Adipocyte (in vitro differentiated cells): ENCODE data around the gene CYTH2.
"Not testable (repeated sequence)": the region's sequence is repeated elsewhere in the genome, so short reads cannot be mapped to it uniquely, and the experiment has no call there.

Experiments
- DNase-seq: peaks from one replicate; pipeline ENCODE4 v3.0.0-alpha.2; 2015; ENCODE audit warnings: low read depth
- H3K27me3 ChIP-seq: replicated peaks from 2 replicates; pipeline ENCODE4 v1.7.0; 2013; ENCODE audit warnings: mild to moderate bottlenecking, low read length, moderate library complexity; ENCODE audit not compliant: control insufficient read depth, insufficient read depth
- H3K36me3 ChIP-seq: 2 replicates; pipeline ENCODE4 v1.7.0; 2013; ENCODE audit warnings: low read length, mild to moderate bottlenecking, moderate library complexity; ENCODE audit not compliant: control insufficient read depth, insufficient read depth, severe bottlenecking
- H3K4me1 ChIP-seq: 2 replicates; pipeline ENCODE4 v1.7.0; 2013; ENCODE audit warnings: mild to moderate bottlenecking, low read length, moderate library complexity; ENCODE audit not compliant: control insufficient read depth, insufficient read depth
- H3K4me3 ChIP-seq: 2 replicates; pipeline ENCODE4 v1.7.0; 2013; ENCODE audit warnings: mild to moderate bottlenecking, low read length, moderate library complexity
- H3K9ac ChIP-seq: 2 replicates; pipeline ENCODE4 v1.7.0; 2013; ENCODE audit warnings: mild to moderate bottlenecking, low read length, moderate library complexity
- H3K9me3 ChIP-seq: 2 replicates; pipeline ENCODE4 v1.7.0; 2013; ENCODE audit warnings: mild to moderate bottlenecking, low read length, moderate library complexity; ENCODE audit not compliant: control insufficient read depth

CYTH2 gene

DNA sequence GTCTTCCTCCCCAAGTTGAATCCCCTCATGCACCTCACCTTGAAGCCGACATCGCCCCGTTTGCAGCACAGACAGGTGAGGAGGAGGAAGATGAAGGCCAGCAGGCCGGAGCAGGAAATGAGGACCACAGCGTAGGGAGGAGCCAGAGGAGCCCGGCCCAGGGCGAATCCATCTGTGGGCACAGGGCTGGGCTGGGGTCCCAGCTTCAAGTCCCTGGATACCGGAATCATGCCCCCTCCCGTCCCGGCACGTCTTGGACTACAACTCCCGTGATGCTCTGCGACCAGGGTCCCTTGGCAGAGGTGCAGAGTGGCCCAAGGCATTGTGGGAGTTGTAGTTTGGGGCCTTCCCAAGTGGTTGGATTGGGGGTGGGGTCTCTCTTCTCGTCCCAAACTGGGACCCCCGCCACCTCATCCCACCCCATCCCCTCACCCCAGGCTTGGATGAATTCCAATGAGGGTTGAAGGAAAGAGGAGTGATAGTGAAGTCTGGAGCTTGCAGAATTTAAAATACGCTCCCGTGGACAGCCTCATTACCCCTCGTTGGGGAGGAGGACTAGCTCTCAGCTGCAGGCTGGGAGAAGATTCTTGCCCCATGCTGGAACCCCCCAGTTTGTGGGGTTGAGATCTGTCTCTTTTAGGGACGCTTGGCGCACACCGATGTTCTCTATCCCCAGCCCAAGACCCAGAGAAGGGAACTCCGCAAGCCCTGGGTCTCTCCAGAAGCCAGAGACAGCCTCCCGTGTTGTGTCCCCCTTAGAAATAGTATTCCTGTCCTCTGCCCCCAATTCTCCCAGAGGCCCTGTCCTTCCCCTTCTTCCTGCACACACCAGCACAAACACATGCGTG lies 41.5 kb downstream of the CYTH2 start:
- DNase-seq: peak; percentile 82
- no peaks in the 10 kb centered on the region for H3K4me1 ChIP-seq
- H3K9me3 ChIP-seq: no peaks in the 10 kb centered on the region
- no peak overlapping the region for H3K9ac ChIP-seq
- no peak overlapping the region for H3K4me3 ChIP-seq
- no peaks in the 10 kb centered on the region for H3K36me3 ChIP-seq
- H3K27me3 ChIP-seq: peaks cover 35% of the 10 kb centered on the region

DNA sequence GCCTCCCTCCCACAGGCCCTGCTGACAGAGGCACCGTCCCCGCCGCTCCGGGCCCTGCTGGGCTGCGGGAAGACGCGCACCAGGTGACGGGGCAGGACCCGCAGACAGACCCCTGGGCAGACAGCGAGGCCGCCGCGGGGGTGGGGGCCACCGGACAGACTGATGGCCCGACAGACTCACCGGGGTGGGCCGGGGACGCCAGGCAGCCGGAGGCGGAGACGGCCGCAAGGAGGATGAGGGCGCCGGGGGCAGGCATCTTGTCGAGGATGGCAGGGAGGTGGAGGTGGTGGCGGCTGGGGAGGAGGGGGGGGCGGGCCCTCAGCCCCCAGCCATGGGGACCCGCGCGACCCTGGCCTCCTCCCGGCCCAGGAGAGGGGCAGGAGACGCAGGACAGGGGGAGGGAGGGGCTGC lies 42.2 kb downstream of the CYTH2 start:
- Histone ChIP-seq H3K4me1 (no peaks in the 10 kb centered on the region), H3K27me3 (peaks cover 35% of the 10 kb centered on the region), H3K36me3 (no peaks in the 10 kb centered on the region), H3K9me3 (no peaks in the 10 kb centered on the region), H3K9ac (no peak overlapping the region), H3K4me3 (no peak overlapping the region)
- no peak for DNase-seq

DNA sequence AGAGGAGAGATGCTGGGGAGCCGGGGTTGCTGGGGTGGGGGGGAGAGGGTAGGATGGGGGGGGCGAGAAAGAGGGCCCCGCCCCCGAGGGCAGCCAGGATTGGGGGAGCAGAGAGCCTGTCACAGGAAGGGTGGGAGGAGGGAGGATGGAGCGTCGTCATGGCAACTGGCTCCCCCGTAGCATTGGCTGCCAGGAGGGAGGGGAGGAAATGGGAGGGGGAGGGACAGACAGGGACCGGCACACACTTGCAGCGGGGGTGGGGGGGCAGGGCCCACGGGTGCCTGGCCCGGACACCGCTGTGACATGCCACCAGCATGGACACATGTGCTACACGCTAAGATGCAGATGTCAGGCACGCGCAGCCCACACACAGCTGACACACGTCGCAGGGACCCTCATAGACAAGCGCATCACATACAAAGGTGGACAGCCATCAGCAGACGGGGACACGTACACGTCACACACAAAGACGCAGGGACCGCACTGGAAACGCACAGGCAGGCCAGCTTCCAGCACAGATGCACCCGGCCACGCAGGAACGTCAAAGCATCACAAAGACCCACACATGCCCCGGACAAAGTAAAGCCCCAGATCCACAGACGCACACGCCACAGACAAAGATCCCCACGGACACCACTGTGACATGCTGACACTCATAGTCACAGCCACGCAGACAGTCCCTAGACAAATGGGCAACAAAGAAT lies 42.8 kb downstream of the CYTH2 start, which contains the start of gene LMTK3:
TSS of gene LMTK3 (minus strand) at position 36 of the 704 bp plus-strand sequence. CDS start 259 bp downstream, outside the sequence.
- peak; percentile 74 for DNase-seq
- peaks cover 35% of the 10 kb centered on the region for H3K27me3 ChIP-seq
- H3K9ac ChIP-seq: no peak within 1 kb of the TSS
- no peak within 1 kb of the TSS for H3K4me3 ChIP-seq
- H3K4me1 ChIP-seq: no peaks in the 10 kb centered on the region
- H3K36me3 ChIP-seq: no peaks in the 10 kb centered on the region
- H3K9me3 ChIP-seq: no peaks in the 10 kb centered on the region

DNA sequence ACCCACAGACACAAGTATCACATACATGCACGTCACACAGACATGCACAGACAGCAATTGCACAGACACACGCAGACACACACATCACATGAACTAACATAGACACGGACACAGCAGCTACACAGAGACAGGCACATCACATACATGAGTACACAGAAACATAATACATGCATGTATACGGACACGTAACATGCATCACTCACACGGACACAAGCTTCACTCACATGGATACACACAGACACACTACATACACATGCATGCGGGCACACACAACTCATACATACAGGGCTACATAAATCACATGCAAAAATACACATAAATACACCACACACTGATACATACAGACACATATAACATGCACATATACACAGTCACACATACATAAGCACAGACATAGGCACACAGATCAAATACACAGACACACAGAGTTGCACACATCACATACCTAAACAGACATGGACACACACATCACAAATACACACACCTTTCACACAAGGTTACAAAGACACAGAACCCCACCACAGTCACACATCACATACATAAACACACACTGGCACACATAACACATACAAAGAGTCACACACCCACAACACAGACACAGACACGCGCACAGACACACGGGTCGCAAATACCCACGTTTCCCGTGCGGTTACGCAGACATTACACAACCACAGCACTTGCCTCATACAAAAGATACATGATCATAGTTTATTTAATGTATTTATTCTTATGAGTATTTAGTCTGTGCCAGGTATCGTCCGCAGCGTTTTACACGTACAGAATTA lies 43.5 kb downstream of the CYTH2 start:
- Histone ChIP-seq H3K4me3 (no peak overlapping the region), H3K9ac (no peak overlapping the region), H3K27me3 (peaks cover 35% of the 10 kb centered on the region), H3K9me3 (no peaks in the 10 kb centered on the region), H3K36me3 (no peaks in the 10 kb centered on the region), H3K4me1 (no peaks in the 10 kb centered on the region)
- DNase-seq: no peak

DNA sequence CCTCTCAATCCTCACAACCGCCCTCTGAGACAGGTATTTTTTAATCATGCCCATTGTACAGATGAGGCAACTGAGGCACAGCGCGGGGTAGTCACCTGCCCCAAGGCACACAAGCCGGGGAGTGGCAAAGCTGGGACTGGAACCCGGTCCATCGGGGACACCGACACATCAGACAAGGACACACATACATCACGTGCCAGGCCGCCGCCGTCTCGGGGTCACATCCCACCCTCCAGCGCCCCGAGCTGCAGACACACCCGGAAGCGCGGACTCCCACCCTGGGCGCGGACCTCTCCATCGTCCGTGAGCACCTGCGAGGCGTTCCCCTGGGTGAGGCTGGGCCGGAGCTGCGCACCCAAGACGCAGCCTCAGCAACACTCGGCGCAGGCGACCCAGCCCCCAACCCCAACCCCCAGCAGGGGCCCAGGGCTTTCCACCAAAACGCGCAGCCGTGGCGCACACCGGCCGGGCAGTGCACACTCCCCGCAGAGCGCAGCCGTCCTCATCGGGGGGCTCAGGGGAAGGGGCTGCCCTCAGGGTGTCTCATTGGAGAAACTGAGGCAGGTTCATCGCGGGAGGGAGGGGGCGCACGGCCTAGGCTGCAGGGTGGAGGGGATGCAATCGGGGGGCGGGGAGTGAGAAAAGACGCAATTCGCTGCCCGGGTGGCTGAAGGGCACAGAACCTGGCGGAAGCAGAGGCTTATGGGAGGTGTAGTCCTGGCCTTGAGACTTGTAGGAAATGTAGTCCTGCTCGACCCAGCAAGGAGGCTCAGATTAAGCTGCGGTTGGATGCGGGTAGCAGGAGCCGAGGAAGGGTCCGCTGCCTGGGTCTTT lies 44.3 kb downstream of the CYTH2 start:
- peaks cover 29% of the 10 kb centered on the region for H3K27me3 ChIP-seq
- peak overlapping the region; percentile 69 for H3K4me3 ChIP-seq
- peak; percentile 74 for DNase-seq
- no peaks in the 10 kb centered on the region for H3K4me1 ChIP-seq
- no peak overlapping the region for H3K9ac ChIP-seq
- no peaks in the 10 kb centered on the region for H3K9me3 ChIP-seq
- no peaks in the 10 kb centered on the region for H3K36me3 ChIP-seq

DNA sequence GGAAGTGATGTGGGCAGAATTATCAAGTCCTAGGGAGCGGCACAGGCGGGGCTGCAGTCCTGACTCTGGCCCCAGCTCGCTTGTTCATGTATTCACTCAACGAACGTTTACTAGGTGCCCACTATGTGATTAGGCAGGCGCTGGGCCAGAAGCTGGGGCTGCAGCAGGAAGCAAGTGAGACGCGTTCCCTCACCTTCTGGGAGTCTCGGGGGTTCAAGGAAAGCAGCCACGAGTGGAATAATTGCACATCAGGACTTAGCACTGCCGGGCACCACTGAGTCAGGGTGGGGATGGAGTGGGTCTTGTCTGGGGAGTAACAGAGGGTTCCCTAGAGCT lies 44.9 kb downstream of the CYTH2 start:
- no peak for DNase-seq
- H3K9ac ChIP-seq: no peak overlapping the region

DNA sequence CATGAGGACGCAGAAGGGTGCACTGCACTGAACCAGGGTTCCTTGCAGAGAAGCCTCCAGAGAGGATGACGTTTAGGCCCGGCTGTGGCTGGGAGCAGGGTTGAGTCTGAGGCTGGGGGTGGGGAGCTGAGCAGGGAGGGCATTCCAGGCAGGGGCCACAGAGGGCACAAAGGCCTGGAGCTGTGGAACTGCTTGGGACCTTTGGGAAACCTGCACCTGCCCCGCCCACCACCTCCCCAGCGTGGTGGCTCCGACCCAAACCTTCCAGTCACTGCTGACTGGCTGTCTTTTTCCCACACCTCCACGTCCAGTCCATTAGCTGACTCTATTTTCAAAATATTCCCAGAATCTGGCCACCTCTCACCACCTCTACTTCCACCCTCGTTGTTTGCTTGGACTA lies 47.4 kb downstream of the CYTH2 start:
- Histone ChIP-seq H3K27me3 (peaks cover 16% of the 10 kb centered on the region), H3K9me3 (no peaks in the 10 kb centered on the region), H3K4me1 (no peaks in the 10 kb centered on the region), H3K36me3 (no peaks in the 10 kb centered on the region), H3K9ac (no peak overlapping the region), H3K4me3 (no peak overlapping the region)
- no peak for DNase-seq

More for the DNA sequence above, 44.9 kb downstream of the CYTH2 start:
- Histone ChIP-seq H3K27me3 (peaks cover 26% of the 10 kb centered on the region), H3K9me3 (no peaks in the 10 kb centered on the region), H3K36me3 (no peaks in the 10 kb centered on the region), H3K4me3 (no peak overlapping the region), H3K4me1 (no peaks in the 10 kb centered on the region)

DNA sequence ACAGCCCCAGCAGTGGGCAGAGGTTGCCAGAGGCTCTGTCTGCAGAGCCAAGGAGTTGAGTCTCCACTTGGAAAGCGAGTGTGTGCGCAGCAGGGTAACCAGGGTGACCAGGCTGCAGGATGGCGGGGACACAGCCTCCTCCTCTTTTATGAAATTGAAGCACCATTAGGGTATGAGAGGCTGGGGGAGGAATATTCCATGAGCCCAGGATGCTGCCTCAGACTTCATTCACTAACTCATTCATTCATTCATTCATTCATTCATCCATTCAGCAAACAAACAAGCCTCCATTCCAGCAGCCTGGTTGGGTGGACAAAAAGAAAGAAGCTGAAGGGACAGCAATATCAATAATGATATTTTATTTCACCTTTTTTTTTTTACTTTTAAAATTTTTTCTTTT lies 49.0 kb downstream of the CYTH2 start:
- no peak overlapping the region for H3K4me3 ChIP-seq
- peaks cover 4% of the 10 kb centered on the region for H3K27me3 ChIP-seq
- no peaks in the 10 kb centered on the region for H3K4me1 ChIP-seq
- H3K9me3 ChIP-seq: no peaks in the 10 kb centered on the region
- DNase-seq: no peak
- no peak overlapping the region for H3K9ac ChIP-seq
- H3K36me3 ChIP-seq: no peaks in the 10 kb centered on the region

DNA sequence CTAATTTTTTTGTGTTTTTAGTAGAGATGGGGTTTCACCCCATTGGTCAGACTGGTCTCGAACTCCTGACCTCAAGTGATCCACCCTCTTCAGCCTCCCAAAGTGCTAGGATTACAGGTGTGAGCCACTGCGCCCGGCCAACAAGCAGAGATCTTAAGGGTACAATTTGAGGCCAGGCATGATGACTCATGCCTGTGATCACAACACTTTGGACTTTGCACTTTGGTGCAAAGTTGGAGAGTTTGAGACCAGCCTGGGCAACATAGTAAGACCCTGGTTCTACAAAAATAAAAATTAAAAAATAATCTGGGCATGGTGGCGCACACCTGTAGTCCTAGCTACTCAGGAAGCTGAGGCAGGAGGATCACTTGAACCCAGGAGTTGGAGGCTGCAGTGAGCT lies 50.3 kb downstream of the CYTH2 start:
- not testable (repeated sequence) for H3K36me3 ChIP-seq, H3K27me3 ChIP-seq, DNase-seq

DNA sequence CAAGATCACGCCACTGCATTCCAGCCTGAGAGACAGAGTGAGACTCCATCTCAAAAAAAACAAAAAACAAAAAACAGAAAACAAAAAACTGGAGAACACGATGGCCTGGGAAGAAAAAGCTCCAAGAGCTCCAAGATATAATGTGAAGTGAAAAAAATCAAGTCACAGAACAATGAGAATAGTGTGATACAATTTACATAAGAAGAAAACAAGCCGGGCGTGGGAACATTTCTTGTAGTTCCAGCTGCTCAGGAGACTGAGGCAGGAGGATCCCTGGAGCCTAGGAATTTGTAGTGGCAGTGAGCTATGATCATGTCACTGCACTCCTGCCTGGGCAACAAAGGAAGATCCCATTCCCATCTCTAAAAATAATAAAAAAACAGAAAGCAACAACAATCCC lies 51.0 kb downstream of the CYTH2 start:
- DNase-seq: no peak
- no peaks in the 10 kb centered on the region for H3K36me3 ChIP-seq
- no peak overlapping the region for H3K9ac ChIP-seq
- no peaks in the 10 kb centered on the region for H3K4me1 ChIP-seq
- H3K9me3 ChIP-seq: peaks cover 8% of the 10 kb centered on the region
- no peaks in the 10 kb centered on the region for H3K27me3 ChIP-seq
- H3K4me3 ChIP-seq: no peak overlapping the region

More for the DNA sequence above, 50.3 kb downstream of the CYTH2 start:
- H3K9ac ChIP-seq, H3K4me3 ChIP-seq, H3K4me1 ChIP-seq, H3K9me3 ChIP-seq: not testable (repeated sequence)
